Cardiac muscle cell (in vitro differentiated cells and primary cell): ENCODE measurements around the gene MYH16. TPM values are rescaled to one million over a fixed set of nuclear protein-coding genes. Genes with fewer than 3 reads are reported as not detected.
A peak's percentile ranks its signal among the peaks of the same experiment; 100 is the strongest.

Experiments
- DNase-seq, 2 donors: peaks; one replicate each; pipeline versions ENCODE4 v3.0.0 to v3.0.0-alpha.2; 2010 to 2017; ENCODE audit warnings: low read depth in 1 of 2, low spot score in 1 of 2
- H3K27ac ChIP-seq: fragments of 200-600 bp; sonication (generic); 2 replicates; pipeline ENCODE4 v1.5.1; 2016
- H3K27me3 ChIP-seq: fragments of 200-600 bp; sonication (generic); 2 replicates; pipeline ENCODE4 v1.6.0; 2016; ENCODE audit warnings: control low read depth
- H3K36me3 ChIP-seq: fragments of 200-600 bp; sonication (generic); 2 replicates; pipeline ENCODE4 v1.5.1; 2016; ENCODE audit warnings: control low read depth
- H3K4me1 ChIP-seq: fragments of 200-600 bp; sonication (generic); 2 replicates; pipeline ENCODE4 v1.8.1; 2017; ENCODE audit warnings: low read depth, mild to moderate bottlenecking, mixed run types
- H3K4me3 ChIP-seq: fragments of 200-600 bp; sonication (generic); 2 replicates; pipeline ENCODE4 v1.5.1; 2016; ENCODE audit warnings: mild to moderate bottlenecking
- H3K9me3 ChIP-seq: fragments of 200-600 bp; sonication (generic); 2 replicates; pipeline ENCODE4 v1.5.1; 2017; ENCODE audit warnings: low read depth, mild to moderate bottlenecking, control low read depth
- polyA plus RNA-seq: library from polyadenylated mRNA; unstranded; fragments of >200 nt; fragmentation: Nextera tagmentation; extraction: Ambion mirVana; gene quantifications from 2 replicates; pipeline ENCODE4 v1.2.1, GENCODE V29; 2016
- total RNA-seq: library from RNA; depleted of rRNA; stranded (reverse); fragments of >200 nt; gene quantifications from 2 replicates; pipeline ENCODE4 v1.2.3, GENCODE V29; 2016
- TF ChIP-seq, protein P1 (sequence below): IDR thresholded peaks from 2 replicates; pipeline ENCODE4 v1.5.1; 2012; ENCODE audit warnings: low read depth, mild to moderate bottlenecking, low read length

Gene MYH16
- total and polyA plus RNA-seq, 2 experiments from 2014 or later, result 0.15 TPM; not detected in 1

DNA sequence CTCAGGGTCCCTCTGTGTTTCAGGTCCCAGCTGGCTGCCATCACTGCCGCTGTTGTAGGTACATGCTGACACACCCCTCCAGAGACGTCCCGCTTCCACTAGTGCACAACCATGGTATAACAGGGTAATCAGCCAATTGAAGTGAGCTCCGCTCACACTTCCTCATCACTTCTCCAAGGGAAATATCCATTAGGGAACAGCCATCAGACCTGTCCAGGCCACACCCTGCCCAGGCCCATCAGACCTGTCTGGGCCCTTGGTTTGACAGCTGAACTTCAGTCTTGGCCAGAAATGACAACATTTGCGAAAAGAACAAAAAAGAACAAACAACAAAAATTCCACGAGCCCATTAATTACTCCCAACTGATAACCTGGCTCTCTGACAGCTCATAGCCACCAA is 11.0 kb upstream of the MYH16 start:
- Histone ChIP-seq H3K36me3 (no peaks in the 10 kb centered on the region), H3K27me3 (no peaks in the 10 kb centered on the region), H3K9me3 (no peaks in the 10 kb centered on the region), H3K4me3 (no peak overlapping the region), H3K4me1 (no peaks in the 10 kb centered on the region), H3K27ac (no peak overlapping the region)
- TF ChIP-seq, protein P1, sequence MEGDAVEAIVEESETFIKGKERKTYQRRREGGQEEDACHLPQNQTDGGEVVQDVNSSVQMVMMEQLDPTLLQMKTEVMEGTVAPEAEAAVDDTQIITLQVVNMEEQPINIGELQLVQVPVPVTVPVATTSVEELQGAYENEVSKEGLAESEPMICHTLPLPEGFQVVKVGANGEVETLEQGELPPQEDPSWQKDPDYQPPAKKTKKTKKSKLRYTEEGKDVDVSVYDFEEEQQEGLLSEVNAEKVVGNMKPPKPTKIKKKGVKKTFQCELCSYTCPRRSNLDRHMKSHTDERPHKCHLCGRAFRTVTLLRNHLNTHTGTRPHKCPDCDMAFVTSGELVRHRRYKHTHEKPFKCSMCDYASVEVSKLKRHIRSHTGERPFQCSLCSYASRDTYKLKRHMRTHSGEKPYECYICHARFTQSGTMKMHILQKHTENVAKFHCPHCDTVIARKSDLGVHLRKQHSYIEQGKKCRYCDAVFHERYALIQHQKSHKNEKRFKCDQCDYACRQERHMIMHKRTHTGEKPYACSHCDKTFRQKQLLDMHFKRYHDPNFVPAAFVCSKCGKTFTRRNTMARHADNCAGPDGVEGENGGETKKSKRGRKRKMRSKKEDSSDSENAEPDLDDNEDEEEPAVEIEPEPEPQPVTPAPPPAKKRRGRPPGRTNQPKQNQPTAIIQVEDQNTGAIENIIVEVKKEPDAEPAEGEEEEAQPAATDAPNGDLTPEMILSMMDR, result no peak
- DNase-seq, result no peak

DNA sequence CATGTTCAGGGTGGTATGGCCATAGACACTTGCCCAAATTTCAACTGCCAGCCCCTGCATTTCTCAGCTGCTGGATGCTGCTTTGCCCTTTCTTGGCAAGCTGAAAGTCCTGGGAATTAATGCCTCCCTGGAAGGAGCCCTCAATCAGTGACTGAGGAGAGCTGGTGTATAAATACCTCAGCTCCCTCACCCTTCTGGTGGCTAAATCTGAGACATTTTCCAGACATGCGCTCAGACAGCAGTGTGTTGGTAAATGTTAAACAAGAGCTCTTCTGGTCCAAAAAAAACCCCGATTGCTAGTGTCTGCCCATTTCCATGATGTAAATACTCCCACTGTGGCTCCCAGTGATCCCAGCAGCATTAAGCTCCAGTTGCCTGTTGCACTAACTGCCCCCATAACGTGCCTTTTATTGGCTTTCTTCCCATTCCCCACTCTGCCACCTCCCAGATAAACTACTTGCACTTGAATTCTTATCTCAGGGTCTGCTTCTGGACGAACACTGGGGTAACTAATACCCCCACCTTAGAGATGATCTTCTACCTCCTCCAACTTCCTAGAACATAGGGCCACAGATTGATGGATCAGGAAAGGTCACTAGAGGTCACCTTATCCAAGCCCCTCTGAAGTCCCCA is 6.7 kb upstream of the MYH16 start:
- DNase-seq, result no peak
- Histone ChIP-seq H3K36me3 (no peaks in the 10 kb centered on the region), H3K4me3 (no peak overlapping the region), H3K27me3 (no peaks in the 10 kb centered on the region), H3K4me1 (no peaks in the 10 kb centered on the region), H3K9me3 (no peaks in the 10 kb centered on the region), H3K27ac (no peak overlapping the region)
- TF ChIP-seq, protein P1, result no peak

DNA sequence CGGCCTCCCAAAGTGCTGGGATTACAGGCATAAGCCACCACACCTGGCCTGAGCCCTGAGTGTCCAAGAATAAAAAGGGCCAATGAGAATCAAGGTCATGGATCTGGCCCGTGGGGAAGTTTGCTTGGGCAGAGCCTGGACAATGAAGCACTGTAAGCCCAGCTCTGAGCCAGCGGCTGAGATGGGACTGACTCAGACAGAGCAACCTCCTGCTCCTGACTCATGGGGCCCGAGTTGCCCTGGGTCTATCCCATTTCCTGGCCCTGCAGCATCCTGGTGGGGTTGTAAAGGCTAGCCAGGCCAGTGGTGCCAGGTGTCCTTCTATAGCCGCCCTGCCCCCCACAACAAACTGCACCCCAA is 5.2 kb upstream of the MYH16 start:
- H3K27ac ChIP-seq, result no peak overlapping the region
- no peaks in the 10 kb centered on the region for H3K36me3 ChIP-seq
- no peak overlapping the region for H3K4me3 ChIP-seq
- H3K9me3 ChIP-seq, result no peaks in the 10 kb centered on the region
- TF ChIP-seq, protein P1, result no peak
- no peaks in the 10 kb centered on the region for H3K27me3 ChIP-seq
- DNase-seq, result peak in 1 of 2 donors; percentile 68
- no peaks in the 10 kb centered on the region for H3K4me1 ChIP-seq

DNA sequence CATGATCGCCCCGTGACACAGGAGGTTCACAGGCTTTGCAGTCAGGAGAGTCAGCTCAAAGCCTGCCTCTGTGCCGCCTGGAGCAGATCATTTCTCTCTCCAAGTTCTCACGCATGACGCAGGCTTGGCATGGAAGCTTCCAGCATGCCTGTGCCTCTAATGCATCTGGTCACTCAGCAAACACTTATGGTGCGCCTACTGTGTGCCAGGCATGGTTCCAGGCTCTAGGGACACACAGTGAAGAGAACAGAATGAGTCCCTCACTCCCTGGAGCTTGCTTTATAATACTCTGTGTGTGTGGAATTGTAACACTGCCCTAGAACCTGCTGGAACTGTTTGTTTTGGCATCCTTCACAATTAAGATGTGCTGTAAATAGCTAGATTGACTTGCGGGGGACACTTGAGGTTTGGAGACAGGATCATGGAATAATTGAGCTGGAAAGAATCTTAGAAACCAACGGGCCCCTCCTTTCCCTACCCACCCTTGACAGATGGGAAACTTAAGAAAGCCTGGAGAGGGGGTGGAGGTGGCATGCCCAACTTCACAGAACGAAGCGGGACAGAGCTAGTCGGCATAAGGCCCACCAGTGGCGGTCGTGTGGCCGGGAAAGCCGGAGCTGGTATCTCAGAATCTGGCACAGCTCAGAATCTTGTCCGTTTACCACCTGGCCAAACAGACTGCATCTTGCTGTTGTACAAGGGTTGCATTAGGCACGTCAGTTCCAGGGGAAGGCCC is 4.6 kb upstream of the MYH16 start:
- Histone ChIP-seq H3K4me1 (no peaks in the 10 kb centered on the region), H3K9me3 (no peaks in the 10 kb centered on the region), H3K36me3 (no peaks in the 10 kb centered on the region), H3K27ac (no peak overlapping the region), H3K27me3 (no peaks in the 10 kb centered on the region), H3K4me3 (no peak overlapping the region)
- peak in 1 of 2 donors; percentile 11 for DNase-seq
- TF ChIP-seq, protein P1, result no peak

DNA sequence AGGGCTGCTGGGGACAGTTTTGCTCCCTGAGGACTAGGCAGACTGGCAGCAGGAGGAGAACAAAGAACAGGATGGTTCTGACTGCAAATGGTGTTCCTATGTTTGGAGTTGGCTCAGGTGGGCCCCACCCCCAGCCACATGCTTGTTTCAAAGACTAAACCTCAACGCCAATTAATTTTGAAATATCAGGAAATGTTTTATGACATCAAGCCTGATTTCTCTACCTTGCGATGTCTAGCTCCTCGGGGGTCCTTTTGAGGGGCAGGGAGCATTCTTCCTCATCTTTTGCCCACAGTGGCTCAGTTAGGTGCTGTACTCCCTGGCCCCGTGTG is 4.1 kb upstream of the MYH16 start:
- TF ChIP-seq, protein P1, result no peak
- Histone ChIP-seq H3K9me3 (no peaks in the 10 kb centered on the region), H3K27ac (no peak overlapping the region), H3K4me1 (no peaks in the 10 kb centered on the region), H3K36me3 (no peaks in the 10 kb centered on the region), H3K4me3 (no peak overlapping the region), H3K27me3 (no peaks in the 10 kb centered on the region)
- DNase-seq, result no peak
